H9 (cell line): ENCODE results near the gene DMWD. TPM values are rescaled to one million over a fixed set of nuclear protein-coding genes. Genes with fewer than 3 reads are reported as not detected.
A peak's percentile ranks its signal among the peaks of the same experiment; 100 is the strongest.

Experiments used
- DNase-seq: peaks from one replicate; pipeline ENCODE4 v3.0.0-alpha.2; 2017
- H2AFZ ChIP-seq: one replicate; pipeline ENCODE4 v1.6.1; 2013; ENCODE audit warnings: mild to moderate bottlenecking, low read length, control low read depth, moderate library complexity
- H2AK5ac ChIP-seq: 2 replicates; pipeline ENCODE4 v1.6.1; 2013; ENCODE audit warnings: low read length, control low read depth, mixed read lengths; ENCODE audit not compliant: insufficient read length
- H2BK120ac ChIP-seq: one replicate; pipeline ENCODE4 v1.6.1; 2013; ENCODE audit warnings: low read depth, mild to moderate bottlenecking, low read length, control low read depth, inconsistent platforms; ENCODE audit not compliant: poor library complexity, severe bottlenecking
- H2BK12ac ChIP-seq: 2 replicates; pipeline ENCODE4 v1.6.1; 2013; ENCODE audit warnings: low read length, control low read depth, mixed read lengths, low read depth; ENCODE audit not compliant: insufficient read length
- H2BK15ac ChIP-seq: 2 replicates; pipeline ENCODE4 v1.6.1; 2013; ENCODE audit warnings: low read depth, low read length, control low read depth
- H2BK20ac ChIP-seq: one replicate; pipeline ENCODE4 v1.6.1; 2013; ENCODE audit warnings: low read depth, mild to moderate bottlenecking, low read length, control low read depth, inconsistent platforms; ENCODE audit not compliant: poor library complexity, severe bottlenecking
- H2BK5ac ChIP-seq: 2 replicates; pipeline ENCODE4 v1.6.1; 2013; ENCODE audit warnings: low read length, control low read depth, mixed read lengths; ENCODE audit not compliant: insufficient read length
- H3K14ac ChIP-seq: 2 replicates; pipeline ENCODE4 v1.6.1; 2013; ENCODE audit warnings: low read length, control low read depth; ENCODE audit not compliant: insufficient read depth
- H3K18ac ChIP-seq: 2 replicates; pipeline ENCODE4 v1.6.1; 2013; ENCODE audit warnings: low read depth, mild to moderate bottlenecking, mixed read lengths, low read length, control low read depth; ENCODE audit not compliant: insufficient read length
- H3K23ac ChIP-seq: 2 replicates; pipeline ENCODE4 v1.6.1; 2013; ENCODE audit warnings: low read length, control low read depth, mixed read lengths, low read depth; ENCODE audit not compliant: insufficient read length
- H3K23me2 ChIP-seq: 2 replicates; pipeline ENCODE4 v1.6.1; 2013; ENCODE audit warnings: low read depth, mild to moderate bottlenecking, mixed read lengths, low read length, control low read depth; ENCODE audit not compliant: insufficient read length, poor library complexity, severe bottlenecking
- H3K27ac ChIP-seq: 2 replicates; pipeline ENCODE4 v1.5.1; 2013; ENCODE audit warnings: low read length, control low read depth, mixed read lengths, low read depth; ENCODE audit not compliant: insufficient read length
- H3K27me3 ChIP-seq: 2 replicates; pipeline ENCODE4 v1.6.1; 2013; ENCODE audit warnings: low read length, control low read depth, inconsistent platforms; ENCODE audit not compliant: insufficient read depth
- H3K4ac ChIP-seq: 2 replicates; pipeline ENCODE4 v1.6.1; 2013; ENCODE audit warnings: low read depth, mild to moderate bottlenecking, control low read depth, inconsistent platforms, low read length, moderate library complexity
- H3K4me1 ChIP-seq: 2 replicates; pipeline ENCODE4 v1.6.1; 2013; ENCODE audit warnings: low read length, control low read depth, inconsistent platforms; ENCODE audit not compliant: insufficient read depth
- H3K4me2 ChIP-seq: 2 replicates; pipeline ENCODE4 v1.6.1; 2013; ENCODE audit warnings: low read length, control low read depth, mixed read lengths; ENCODE audit not compliant: insufficient read length, insufficient read depth
- H3K56ac ChIP-seq: 2 replicates; pipeline ENCODE4 v1.6.1; 2013; ENCODE audit warnings: low read depth, mild to moderate bottlenecking, mixed read lengths, low read length, control low read depth; ENCODE audit not compliant: insufficient read length
- H3K79me1 ChIP-seq: 2 replicates; pipeline ENCODE4 v1.6.1; 2013; ENCODE audit warnings: low read depth, mild to moderate bottlenecking, moderate library complexity, low read length, control low read depth, inconsistent platforms; ENCODE audit not compliant: insufficient read depth, poor library complexity, severe bottlenecking
- H3K79me2 ChIP-seq: 2 replicates; pipeline ENCODE4 v1.6.1; 2013; ENCODE audit warnings: low read length, control low read depth, inconsistent platforms; ENCODE audit not compliant: insufficient read depth
- H3K9ac ChIP-seq: 2 replicates; pipeline ENCODE4 v1.6.1; 2013; ENCODE audit warnings: low read length, control low read depth, mixed read lengths; ENCODE audit not compliant: insufficient read length; ENCODE audit errors: extremely low read depth
- H3K9me3 ChIP-seq: one replicate; pipeline ENCODE4 v1.6.1; 2013; ENCODE audit warnings: low read depth, low read length, inconsistent platforms; ENCODE audit not compliant: control insufficient read depth
- H3T11ph ChIP-seq: one replicate; pipeline ENCODE4 v1.6.1; 2013; ENCODE audit warnings: mild to moderate bottlenecking, low read length, control low read depth, inconsistent platforms
- H4K20me1 ChIP-seq: one replicate; pipeline ENCODE4 v1.6.1; 2013; ENCODE audit not compliant: control insufficient read depth, insufficient read length, insufficient read depth
- H4K5ac ChIP-seq: 2 replicates; pipeline ENCODE4 v1.6.1; 2013; ENCODE audit warnings: low read depth, mild to moderate bottlenecking, mixed read lengths, low read length, control low read depth; ENCODE audit not compliant: insufficient read length
- H4K8ac ChIP-seq: replicated peaks from 2 replicates; pipeline ENCODE4 v1.6.1; 2013; ENCODE audit warnings: low read length, control low read depth, mixed read lengths, low read depth; ENCODE audit not compliant: insufficient read length
- H4K91ac ChIP-seq: 2 replicates; pipeline ENCODE4 v1.6.1; 2013; ENCODE audit warnings: low read depth, mild to moderate bottlenecking, moderate library complexity, mixed read lengths, low read length, control low read depth; ENCODE audit not compliant: insufficient read length
- H3K27ac Mint-ChIP-seq, 3 experiments: 2 replicates in 2 of 3; 3 replicates in 1 of 3; pipeline ENCODE4 v1.8.0; 2020 to 2021; ENCODE audit warnings: mixed read lengths in 3 of 3, mild to moderate bottlenecking in 1 of 3, moderate library complexity in 1 of 3
- H3K27me3 Mint-ChIP-seq: 2 replicates; pipeline ENCODE4 v1.8.0; 2021; ENCODE audit warnings: low read depth, mild to moderate bottlenecking, moderate library complexity, mixed read lengths
- H3K36me3 Mint-ChIP-seq, 3 experiments: 2 replicates in 2 of 3; 3 replicates in 1 of 3; pipeline ENCODE4 v1.8.0; 2020 to 2021; ENCODE audit warnings: low read depth in 3 of 3, mixed read lengths in 3 of 3; ENCODE audit not compliant: insufficient read depth in 1 of 3
- H3K4me1 Mint-ChIP-seq, 2 experiments: 2 replicates each; pipeline ENCODE4 v1.8.0; 2020; ENCODE audit warnings: mixed read lengths in 2 of 2
- H3K4me3 Mint-ChIP-seq, 2 experiments: 2 replicates in 1 of 2; 3 replicates in 1 of 2; pipeline ENCODE4 v1.8.0; 2020 to 2021; ENCODE audit warnings: mild to moderate bottlenecking in 2 of 2, mixed read lengths in 2 of 2, moderate library complexity in 1 of 2
- H3K9me3 Mint-ChIP-seq, 2 experiments: 2 replicates in 1 of 2; 3 replicates in 1 of 2; pipeline ENCODE4 v1.8.0; 2020; ENCODE audit warnings: mild to moderate bottlenecking in 2 of 2, mixed read lengths in 2 of 2, moderate library complexity in 1 of 2
- WGBS: extraction: QIAGEN DNeasy Blood & Tissue Kit; methylation state at CpG from one replicate; pipeline ENCODE4 v1.1.7; 2013; ENCODE audit warnings: missing lambda C conversion rate, low lambda C conversion rate, mixed read lengths; ENCODE audit not compliant: insufficient read length; ENCODE audit errors: extremely low coverage; 5-methylcytosine and 5-hydroxymethylcytosine counted together
- total RNA-seq: library from RNA; stranded (reverse); gene quantifications from 2 replicates; pipeline ENCODE4 v1.2.1, GENCODE V29; 2021
- TF ChIP-seq, protein P1 (sequence below): fragments of 200-600 bp; sonication (generic); conservative IDR thresholded peaks from 3 replicates; pipeline ENCODE4 v1.8.0; 2021; ENCODE audit warnings: antibody characterized with exemption, mild to moderate bottlenecking

The DMWD gene
- total RNA-seq, 1 experiment from 2014 or later = 75.1 TPM

DNA sequence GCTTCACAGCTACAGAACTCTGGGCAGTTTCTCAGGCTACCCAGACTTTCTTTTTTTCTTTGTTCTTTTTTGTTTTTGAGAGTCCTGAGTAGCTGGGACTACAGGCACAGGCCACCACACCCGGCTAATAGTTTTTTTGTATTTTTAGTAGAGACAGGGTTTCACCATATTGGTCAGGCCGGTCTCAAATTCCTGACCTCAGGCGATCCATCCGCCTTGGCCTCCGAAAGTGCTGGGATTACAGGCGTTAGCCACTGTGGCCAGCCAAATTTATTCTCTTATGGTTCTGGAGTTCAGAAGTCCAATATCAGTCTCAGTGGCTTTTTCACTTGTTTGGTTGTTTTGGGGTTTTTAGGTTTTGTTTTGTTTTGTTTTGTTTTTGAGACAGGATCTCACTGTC is 47.0 kb downstream of the DMWD start:
- Histone ChIP-seq H3K23me2 (no peaks in the 10 kb centered on the region), H3K14ac (no peak overlapping the region), H3K18ac (no peak overlapping the region), H3K4me1 (no peaks in the 10 kb centered on the region; the same call in 1 of the 2 replicates), H3K79me1 (no peaks in the 10 kb centered on the region), H3K56ac (no peak overlapping the region), H3K9ac (no peak overlapping the region), H3K79me2 (no peaks in the 10 kb centered on the region), H3K27me3 (no peaks in the 10 kb centered on the region; the same call in 1 of the 2 replicates), H2BK5ac (no peak overlapping the region), H4K5ac (no peak overlapping the region), H2BK15ac (no peak overlapping the region), H4K91ac (no peak overlapping the region), H2BK120ac (no peak overlapping the region), H3K27ac (no peak overlapping the region), H4K20me1 (no peaks in the 10 kb centered on the region), H3T11ph (no peak overlapping the region), H3K9me3 (no peaks in the 10 kb centered on the region), H2AFZ (peak overlapping the region; percentile 25), H2BK12ac (no peak overlapping the region), H4K8ac (no peak overlapping the region), H3K4me2 (no peak overlapping the region), H2BK20ac (no peak overlapping the region), H3K23ac (no peak overlapping the region), H2AK5ac (no peak overlapping the region), H3K4ac (no peak overlapping the region)
- WGBS = no CpG with 5 or more reads among the region's 6 CpGs
- Mint-ChIP-seq H3K27me3 (peaks cover 13% of the 10 kb centered on the region), H3K36me3 (no peaks in the 10 kb centered on the region), H3K9me3 (no peaks in the 10 kb centered on the region), H3K4me3 (no peak overlapping the region), H3K4me1 (peaks cover 5 to 8% of the 10 kb centered on the region in 2 experiments), H3K27ac (no peak overlapping the region)
- DNase-seq = no peak
- TF ChIP-seq, protein P1, sequence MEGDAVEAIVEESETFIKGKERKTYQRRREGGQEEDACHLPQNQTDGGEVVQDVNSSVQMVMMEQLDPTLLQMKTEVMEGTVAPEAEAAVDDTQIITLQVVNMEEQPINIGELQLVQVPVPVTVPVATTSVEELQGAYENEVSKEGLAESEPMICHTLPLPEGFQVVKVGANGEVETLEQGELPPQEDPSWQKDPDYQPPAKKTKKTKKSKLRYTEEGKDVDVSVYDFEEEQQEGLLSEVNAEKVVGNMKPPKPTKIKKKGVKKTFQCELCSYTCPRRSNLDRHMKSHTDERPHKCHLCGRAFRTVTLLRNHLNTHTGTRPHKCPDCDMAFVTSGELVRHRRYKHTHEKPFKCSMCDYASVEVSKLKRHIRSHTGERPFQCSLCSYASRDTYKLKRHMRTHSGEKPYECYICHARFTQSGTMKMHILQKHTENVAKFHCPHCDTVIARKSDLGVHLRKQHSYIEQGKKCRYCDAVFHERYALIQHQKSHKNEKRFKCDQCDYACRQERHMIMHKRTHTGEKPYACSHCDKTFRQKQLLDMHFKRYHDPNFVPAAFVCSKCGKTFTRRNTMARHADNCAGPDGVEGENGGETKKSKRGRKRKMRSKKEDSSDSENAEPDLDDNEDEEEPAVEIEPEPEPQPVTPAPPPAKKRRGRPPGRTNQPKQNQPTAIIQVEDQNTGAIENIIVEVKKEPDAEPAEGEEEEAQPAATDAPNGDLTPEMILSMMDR = no peak
